Gastrocnemius medialis (tissue), 4 donors: Measurements from ENCODE around the gene LDLRAD4.

Experiments used
- POLR2A ChIP-seq, 2 donors: fragments of 450-650 bp; IDR thresholded peaks; one replicate each; pipeline ENCODE4 v1.6.1; 2017; ENCODE audit warnings: antibody characterized with exemption in 2 of 2, mild to moderate bottlenecking in 2 of 2, moderate library complexity in 2 of 2
- TF ChIP-seq, protein P1 (sequence below), 5 experiments: fragments of 450-650 bp in 3 of 5; fragments of 200-600 bp in 2 of 5; sonication (generic) in 2 of 5; IDR thresholded peaks in 4 of 5; conservative IDR thresholded peaks in 1 of 5; 1 replicate in 4 of 5; 2 replicates in 1 of 5; pipeline ENCODE4 v1.5.1; 2016 to 2019; ENCODE audit warnings: antibody characterized with exemption in 5 of 5, mild to moderate bottlenecking in 3 of 5, moderate library complexity in 3 of 5

DNA sequence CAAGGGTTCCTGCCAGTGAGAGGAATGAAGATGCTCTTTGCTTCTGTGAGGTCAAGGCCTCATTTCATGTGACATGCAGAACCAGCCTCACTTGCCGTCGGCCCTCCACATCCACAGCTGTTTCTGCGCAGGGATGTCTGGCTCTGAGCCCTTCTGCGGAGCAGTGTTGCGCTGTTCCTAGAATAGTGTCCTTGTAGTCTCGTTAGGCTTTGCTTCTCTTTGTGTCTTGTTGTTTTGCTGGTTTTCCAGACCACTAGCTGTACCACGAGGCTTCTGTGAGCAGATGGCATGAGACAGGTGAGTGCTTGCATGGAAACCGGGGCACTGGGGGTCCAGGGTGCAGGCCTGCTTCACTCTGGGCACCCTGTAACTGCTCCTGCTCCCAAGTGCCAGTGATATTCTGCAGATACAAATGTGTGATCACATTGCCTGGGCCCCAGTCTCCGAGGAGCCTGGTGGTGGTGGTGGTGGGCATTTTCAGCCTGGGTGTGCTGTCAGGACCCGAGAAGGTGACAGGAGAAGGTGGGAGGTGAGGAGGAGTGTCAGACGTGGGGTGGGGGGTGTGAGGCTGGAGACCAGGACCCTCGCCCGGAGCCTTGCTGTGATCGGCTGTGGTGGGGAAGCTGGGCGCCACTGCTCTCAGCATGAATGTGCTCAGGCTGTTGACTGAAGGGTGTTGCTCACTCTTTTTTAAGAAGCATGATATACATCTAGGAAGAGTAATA, 34.3 kb downstream of the LDLRAD4 start:
- TF ChIP-seq, protein P1, sequence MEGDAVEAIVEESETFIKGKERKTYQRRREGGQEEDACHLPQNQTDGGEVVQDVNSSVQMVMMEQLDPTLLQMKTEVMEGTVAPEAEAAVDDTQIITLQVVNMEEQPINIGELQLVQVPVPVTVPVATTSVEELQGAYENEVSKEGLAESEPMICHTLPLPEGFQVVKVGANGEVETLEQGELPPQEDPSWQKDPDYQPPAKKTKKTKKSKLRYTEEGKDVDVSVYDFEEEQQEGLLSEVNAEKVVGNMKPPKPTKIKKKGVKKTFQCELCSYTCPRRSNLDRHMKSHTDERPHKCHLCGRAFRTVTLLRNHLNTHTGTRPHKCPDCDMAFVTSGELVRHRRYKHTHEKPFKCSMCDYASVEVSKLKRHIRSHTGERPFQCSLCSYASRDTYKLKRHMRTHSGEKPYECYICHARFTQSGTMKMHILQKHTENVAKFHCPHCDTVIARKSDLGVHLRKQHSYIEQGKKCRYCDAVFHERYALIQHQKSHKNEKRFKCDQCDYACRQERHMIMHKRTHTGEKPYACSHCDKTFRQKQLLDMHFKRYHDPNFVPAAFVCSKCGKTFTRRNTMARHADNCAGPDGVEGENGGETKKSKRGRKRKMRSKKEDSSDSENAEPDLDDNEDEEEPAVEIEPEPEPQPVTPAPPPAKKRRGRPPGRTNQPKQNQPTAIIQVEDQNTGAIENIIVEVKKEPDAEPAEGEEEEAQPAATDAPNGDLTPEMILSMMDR (IDR thresholded peaks at IDR 0.05 in 4 of 5, conservative IDR thresholded peaks at IDR 0.05 in 1 of 5) = no peak
- TF ChIP-seq POLR2A (IDR thresholded peaks at IDR 0.05) = no peak
